ENCODE results near the gene PPFIA1.

The PPFIA1 gene

DNA sequence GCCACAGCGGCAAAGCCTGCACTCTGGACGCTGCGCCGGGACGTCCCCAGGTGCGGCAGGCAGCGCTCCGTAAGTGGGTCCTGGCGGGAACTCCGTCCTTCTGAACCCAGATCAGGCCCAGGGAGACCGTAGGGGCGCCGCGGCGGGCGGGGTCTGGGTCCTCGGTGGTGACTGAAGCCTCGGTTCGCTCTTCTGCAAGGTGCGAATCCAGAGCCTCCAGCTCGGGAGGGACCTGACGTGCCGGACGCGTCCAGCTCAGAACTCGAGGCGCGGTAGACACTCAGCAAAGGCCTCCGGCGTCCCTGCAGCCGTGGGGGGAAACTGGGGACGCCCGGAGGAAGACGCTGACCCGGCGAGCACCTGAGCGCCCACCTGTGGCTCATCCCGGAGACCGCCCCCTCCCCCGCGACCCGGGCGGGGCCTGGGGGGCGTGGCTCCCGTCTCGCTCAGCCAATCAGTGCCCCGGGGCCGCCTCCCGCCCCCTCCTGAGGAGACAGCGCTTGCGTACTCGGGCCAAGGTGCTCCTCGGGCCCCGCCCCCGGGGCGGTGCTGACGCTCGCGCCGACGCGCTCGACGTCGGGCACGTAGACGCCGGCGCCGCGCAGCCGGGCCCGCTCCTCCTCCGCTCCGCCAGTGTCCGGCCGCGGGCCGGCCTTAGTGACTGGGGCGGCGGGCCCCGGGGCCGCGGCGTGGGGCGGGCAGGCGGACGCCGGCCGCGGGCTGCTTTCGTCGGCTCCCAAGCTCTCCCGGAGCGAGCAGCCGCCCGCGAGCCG is at the start of gene PPFIA1:
PPFIA1 (plus strand) TSS at position 587 of the 773 bp plus-strand sequence. CDS start 1,483 bp downstream, outside the sequence.
- DNase-seq (ENCODE audit: low read depth in 2 of 2): peak; percentile 91

DNA sequence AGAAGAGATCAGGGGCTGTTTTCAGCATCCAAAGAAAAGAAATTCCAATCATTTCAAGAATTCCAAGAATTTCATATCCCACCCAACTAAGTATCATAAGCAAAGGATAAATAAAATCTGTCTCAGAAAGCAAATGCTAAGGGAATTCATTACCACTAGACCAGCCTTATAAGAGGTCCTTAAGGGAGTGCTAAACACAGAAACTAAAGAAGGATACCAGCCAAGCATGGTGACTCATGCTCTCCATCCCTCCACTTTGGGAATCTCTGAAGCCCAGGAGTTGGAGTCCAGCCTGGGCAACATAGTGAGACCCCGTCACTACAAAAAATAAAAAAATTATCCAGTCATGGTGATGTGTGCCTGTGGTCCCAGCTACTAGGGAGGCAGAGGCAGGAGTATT is 49.6 kb upstream of the PPFIA1 start:
- DNase-seq (ENCODE audit: low read depth in 2 of 2): no peak

DNA sequence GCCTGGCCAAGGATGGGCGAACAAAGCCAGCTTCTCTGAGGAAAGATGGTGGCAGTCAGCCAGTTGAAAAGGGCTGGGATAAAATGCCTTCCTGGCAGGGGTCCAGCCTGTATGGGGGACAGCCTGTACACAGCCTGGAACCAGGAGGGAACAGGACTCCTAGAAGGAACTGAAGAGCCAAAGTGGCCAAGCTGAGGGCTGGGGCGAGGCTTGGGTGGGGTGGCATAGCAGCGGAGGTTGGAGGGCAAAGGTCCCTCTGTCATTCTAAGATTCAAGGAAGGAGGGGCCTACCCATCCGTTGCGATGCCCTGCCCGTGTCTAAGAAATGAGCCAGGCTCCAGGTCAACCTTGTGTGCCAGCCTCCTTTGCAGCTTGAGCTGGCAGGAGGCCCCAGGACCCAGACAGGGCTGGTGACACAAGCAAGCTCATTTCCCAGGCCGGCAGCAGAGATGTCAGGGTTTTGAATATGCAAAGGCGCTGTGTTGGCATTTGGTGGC is 44.8 kb upstream of the PPFIA1 start:
- DNase-seq (ENCODE audit: low read depth in 2 of 2): no peak

DNA sequence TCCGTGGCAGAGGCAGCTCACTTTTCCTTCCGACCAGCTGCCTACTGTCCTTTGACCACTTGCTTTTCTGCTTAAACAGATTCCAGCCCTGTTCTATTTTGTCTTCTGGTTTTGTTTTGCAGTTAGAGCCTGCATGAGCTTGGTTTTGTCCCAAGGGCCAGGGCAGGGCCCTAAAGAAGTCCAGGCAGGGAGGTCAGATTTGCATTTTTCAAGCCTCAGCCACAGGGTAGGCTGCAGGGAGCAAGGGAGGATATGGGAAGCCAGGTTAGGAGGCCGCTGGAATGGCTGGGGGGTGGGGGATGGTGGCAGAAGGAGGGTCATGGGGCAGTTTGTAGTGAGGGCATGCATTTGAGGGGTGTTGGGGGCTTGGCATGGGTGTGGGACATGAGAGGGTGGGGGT is 44.3 kb upstream of the PPFIA1 start:
- no peak for DNase-seq (ENCODE audit: low read depth in 2 of 2)

DNA sequence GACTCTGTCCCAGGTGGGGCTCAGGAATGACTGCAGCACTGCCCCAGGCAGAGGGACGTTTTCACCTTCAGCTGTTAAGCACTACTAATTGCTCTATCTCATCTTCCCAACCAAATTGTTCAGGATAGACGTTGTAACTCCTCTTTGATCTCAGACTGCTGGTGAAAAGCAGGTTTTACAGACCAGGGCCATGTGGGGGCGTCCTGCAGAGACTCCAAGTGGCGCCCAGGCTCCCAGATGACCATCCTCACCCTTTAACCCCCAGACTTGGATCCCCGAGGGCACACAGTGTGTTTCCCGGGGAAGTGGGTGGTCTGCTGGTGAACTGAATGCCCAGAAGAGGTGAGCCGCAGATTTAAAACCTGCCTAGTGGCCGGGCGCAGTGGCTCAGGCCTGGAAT is 43.5 kb upstream of the PPFIA1 start:
- DNase-seq (ENCODE audit: low read depth in 2 of 2): no peak

DNA sequence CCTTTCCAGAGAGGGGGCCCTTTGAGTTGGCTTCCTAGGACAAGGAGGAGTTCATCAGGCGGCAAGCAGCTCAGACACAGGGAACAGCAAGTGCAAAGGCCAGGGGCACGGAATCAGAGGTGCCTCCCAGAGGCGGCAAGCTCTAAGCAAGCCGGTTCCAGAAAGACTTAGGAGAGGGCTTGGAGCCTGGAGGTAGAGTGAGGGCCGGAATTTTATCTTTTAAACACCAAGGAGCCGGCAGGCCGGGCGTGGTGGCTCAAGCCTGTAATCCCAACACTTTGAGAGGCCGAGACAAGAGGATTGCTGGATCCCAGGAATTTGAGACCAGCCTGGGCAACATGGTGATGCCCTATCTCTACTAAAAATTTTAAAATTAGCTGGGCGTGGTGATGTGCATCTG is 40.8 kb upstream of the PPFIA1 start:
- DNase-seq (ENCODE audit: low read depth in 2 of 2): no peak

DNA sequence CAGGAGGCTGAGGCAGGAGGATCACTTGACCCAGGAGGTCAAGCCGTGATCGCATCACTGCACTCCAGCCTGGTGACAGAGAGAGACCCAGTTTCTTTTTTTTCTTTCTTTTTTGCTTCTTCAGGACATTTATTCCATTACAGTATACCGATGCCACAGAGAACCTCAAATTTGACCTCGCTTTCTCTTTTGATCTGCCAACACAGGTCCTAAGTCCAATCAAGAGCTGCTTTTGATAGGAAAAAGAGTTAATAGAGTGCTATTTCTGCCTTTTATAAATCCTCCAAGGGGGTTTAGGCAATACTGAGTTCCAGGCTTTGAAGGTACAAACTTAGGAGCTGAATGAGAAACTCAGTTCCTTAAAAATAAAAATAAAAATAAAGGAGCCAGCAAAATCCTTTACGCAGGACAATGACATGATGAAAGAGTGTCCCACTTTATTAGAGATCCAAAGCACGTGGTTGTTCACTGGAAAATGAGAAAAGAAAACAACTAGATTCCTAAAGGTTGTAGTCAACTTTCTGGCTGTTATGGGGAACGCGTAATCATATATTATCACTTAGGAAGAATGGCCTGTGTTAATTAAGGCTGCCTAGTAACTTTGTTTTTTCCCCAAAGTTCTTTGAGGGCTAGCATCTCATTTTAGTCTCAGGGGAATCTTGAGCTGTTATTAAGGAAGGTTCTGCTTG is 40.2 kb upstream of the PPFIA1 start:
- DNase-seq (ENCODE audit: low read depth in 2 of 2): no peak

DNA sequence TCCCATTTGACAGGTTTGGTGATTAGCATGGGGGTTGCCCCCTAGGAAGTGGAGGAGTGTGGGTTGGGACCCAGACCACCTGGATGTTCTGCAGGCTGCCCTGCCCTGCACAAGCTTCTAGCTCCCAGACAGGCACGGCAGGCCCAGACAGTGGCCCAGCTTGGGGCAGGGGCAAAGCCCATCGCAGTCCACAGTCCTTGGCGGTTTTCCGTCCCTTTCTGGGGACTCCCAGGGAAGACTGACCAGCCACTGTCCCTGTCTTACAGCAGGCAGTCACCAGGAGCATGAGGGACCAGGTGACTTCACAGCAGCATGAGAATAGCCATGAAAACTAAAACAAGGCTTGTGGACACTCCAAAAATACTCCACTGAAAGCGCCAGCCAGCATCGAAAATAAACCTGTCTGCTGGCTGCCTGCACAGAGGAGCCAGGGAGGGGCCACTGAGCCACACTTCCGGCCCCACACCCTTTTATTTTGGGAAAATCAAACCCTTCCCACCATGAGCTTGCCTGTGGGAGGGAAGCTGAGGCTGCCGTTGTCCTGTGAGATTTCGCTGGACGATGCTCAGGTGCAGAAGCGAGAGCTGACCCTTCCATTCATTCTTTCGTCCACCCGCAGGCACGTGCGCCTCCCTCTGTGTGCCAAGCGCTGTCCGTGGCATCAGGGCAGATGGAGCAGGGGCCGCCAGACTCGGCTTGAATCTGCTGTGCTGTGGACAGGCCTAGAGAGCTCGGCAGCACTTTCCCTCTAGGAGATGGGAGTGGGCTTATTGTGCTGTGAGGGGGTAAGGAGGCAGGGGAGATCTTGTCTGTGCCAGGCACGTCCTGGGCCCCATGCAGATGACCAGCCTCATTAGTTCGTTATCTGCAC is 39.4 kb upstream of the PPFIA1 start:
- no peak for DNase-seq (ENCODE audit: low read depth in 2 of 2)

DNA sequence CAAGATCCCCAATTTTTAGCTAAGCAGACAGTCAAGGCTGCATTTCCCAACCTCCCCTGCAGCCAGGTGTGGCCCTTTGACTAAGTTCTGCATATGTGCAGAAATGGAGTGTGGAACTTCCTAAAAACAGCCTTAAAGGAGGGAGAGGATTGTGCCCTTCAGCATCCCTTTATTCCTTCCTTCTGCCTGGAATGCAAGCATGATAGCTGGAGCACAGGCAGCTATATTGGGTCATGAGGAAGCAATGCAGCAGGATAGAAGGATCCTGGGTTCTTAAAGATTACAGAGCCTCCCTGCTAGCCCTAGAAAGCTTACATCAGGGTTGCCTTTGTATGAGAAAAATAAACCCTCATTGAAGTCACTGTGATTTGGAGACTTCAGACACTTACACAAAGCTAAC is 37.5 kb upstream of the PPFIA1 start:
- no peak for DNase-seq (ENCODE audit: low read depth in 2 of 2)

DNA sequence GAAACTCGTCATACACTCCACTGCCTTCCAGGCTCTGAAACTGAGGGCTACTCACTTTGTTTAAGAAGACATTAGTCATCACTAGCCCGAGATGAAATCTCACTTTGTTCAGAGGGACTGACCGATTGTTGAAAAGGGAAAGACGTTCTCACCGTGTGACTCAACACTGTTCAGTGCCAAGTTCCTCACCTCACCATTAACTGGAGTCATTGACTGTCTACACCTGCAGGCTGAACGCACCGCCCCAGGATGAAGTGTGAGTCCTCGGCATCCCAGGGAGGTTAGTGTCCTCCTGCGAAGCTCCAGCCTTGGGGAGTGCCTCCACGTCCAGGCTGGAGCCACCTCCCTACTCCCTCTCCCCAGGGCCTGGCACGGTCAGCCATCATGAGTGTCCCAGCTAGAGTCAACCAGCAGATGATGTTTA is 37.0 kb upstream of the PPFIA1 start:
- no peak for DNase-seq (ENCODE audit: low read depth in 2 of 2)

DNA sequence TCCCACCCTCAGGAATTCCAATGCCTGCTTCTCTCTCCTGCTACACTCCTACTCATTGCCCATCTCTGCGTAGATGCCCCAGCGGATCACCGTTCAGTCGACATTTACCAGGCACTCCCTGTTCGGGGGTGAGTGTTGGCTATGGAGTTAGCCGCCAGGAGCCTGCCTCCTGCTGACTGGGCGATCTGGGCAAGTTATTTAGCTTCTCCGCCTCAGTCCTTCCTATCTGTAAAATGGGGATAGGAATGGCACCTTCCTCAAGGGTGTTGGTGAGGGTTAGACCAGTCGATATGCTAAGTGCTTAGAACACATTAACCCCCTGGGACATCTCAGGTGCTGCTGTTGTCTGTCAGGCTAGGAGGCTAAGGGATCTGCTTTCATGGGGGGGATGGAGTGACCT is 36.5 kb upstream of the PPFIA1 start:
- no peak for DNase-seq (ENCODE audit: low read depth in 2 of 2)

DNA sequence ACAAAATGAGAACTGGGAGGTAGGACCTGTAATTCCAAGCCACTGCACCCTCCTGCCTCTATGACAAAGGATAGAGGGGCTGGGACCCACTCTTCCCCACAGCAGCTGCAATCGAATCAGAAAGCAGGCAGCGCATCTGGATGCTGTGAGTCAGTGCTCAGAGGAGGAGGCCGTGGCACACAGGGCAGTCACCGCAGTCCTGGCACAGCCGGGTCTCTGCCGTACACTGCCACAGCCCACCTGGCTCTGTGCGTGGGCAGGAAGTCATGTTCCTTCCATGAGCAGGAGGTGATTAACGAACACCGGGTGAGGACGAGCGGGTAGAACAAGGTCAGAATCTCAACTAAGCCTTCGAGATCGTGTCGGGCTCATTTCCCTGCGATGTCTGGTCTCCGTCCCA is 30.2 kb upstream of the PPFIA1 start:
- DNase-seq (ENCODE audit: low read depth in 2 of 2): no peak

DNA sequence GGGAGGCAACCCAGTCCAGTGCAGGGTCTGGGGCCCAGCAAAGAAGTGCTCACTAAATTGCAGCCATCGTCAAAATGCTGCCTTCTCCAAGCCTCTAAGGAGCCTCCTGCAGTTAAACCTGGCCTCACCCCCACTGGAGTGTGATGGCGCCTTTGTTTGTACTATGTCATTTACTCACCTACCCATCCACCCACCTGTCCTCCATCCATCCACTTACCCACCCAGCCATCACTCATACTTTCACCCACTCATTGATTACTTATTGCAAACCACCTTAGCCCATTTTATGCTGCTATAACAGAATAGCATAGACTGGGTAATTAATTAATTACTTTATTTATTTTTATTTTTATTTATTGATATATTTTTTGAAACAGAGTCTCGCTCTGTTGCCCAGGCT is 28.8 kb upstream of the PPFIA1 start:
- DNase-seq (ENCODE audit: low read depth in 2 of 2): no peak

DNA sequence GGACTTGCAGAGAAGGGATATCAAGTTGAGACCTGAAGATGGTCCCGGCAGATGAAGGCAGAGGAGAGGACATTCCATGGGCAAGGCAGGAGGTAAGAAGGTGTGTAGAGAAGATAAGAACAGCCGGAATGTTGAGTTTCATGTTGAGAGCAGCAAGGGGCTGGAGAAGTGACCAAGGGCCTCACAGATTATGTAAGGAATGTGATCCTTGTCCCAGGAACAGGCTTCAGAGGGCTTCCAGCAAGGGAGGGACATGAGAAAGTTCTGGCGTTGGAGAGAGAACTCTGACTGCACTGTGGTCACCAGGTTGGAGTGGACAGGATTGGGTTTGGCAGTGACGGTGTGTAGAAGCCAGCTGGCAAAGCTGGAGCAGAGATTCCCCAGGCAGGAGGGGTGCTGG is 27.6 kb upstream of the PPFIA1 start:
- DNase-seq (ENCODE audit: low read depth in 2 of 2): no peak

DNA sequence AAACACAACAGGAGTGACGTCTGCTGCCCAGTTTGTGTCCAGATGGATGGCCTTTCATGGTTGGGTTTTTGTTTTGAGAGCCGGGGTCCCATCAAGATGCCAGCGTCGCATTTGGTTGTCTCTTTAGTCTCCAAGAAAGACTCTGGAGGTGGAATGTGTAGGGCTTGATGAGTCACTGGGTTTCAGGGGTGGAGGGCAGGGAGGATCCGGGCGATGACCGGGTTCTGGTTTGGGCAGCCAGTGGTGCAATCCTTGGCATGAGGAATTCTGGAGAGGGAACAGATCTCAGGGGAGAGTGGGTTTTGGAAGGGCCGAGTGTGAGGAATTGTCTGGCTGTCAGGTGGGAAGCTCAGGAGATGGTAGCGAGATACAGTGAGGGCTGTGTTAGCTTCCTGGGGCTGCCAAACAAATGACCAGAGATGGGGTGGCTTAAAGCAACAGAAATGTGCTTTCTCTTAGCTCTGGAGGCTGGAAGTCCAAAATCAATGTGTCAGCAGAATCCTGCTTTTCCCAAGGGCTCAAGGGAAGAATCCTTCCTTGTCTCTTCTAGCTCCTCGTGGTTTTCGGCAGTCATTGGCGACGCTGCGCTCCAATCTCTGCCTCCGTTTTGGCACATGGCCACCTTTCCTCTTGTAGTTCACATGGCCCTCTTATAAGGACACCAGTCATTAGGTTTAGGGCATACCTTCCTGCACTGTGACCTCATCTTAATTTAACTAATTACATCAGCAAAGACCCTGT is 26.4 kb upstream of the PPFIA1 start:
- DNase-seq (ENCODE audit: low read depth in 2 of 2): no peak

DNA sequence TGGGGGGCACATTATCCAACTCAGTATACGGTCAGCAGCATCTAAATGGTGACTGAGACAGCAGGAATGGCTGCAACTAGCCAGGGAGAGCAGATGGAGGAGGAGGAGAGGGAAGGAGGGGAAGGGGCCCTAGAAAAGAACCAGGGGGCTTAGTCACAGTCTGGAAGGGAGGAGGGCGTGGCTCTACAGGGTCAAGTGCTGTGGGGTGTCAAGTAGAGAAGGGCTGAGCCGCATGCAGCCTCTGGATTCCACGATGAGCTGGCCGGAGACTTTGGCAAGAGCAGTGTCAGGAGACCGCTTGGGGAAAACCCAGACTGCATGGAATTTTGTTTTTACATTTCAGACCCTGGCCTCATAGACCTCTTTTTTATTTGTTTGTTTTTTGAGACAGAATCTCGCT is 25.8 kb upstream of the PPFIA1 start:
- DNase-seq (ENCODE audit: low read depth in 2 of 2): no peak

DNA sequence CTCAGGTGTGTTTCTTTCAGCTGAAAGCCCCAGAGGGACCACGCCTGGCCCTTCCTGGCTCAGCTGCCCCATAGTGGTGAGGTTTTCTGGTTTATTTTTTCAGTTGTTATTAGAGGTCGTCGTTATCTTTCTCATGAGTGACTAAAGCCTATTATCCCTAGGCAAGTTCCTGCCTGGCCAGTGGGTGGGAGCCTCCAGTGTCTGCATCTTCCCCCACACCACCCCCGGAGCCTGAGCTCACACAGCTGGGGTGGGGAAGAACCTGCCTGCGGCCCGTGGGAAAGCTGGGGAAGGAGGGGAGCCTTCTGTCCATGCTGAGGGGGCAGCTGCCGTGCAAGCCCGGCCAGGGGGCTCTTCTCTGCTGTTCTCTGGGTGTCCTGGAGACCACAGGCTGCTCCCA is 24.3 kb upstream of the PPFIA1 start:
- DNase-seq (ENCODE audit: low read depth in 2 of 2): no peak

DNA sequence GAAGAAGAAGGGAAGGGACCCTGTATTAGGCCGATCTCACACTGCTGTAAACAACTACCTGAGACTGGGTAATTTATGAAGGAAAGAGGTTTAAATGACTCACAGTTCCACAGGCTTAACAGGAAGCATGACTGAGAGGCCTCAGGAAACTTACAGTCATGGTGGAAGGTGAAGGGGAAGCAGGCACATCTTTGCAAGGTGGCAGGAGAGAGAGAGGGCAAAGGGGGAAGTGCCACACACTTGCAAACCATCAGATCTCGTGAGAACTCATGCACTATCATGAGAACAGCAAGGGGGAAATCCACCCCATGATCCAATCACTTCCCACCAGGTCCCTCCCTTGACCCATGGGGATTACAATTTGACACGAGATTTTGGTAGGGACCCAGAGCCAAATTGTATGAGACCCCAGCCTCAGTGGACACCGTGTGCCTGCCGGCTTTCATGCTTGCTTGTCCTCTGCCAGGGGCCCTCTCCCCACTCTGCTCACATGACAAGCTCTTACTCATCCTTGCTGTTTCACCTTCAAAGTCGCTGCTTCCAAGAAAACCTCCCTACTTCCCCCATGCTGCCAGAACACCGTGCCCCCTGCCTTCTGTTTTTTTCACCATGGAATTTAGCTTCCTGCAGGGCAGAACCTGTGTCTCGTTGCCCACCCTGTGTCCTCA is 23.3 kb upstream of the PPFIA1 start:
- no peak for DNase-seq (ENCODE audit: low read depth in 2 of 2)

DNA sequence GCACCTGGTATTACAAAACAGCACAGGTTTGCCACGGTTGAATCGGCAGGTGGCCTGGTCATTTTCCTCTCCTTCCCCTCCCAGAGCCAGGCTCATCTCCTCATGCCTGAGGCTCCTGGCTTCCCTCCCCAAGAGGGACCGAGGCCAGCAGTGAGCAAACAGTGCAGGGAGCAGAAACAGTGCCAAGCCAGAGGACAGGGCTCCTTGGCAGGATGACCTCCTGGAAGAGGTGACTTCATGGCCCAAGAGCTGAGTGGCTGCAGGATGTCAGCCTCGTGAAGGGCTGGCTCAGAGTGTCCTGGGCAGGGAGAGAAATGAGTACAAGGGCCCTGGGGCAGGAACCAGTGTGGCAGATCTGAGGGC is 22.8 kb upstream of the PPFIA1 start:
- no peak for DNase-seq (ENCODE audit: low read depth in 2 of 2)

DNA sequence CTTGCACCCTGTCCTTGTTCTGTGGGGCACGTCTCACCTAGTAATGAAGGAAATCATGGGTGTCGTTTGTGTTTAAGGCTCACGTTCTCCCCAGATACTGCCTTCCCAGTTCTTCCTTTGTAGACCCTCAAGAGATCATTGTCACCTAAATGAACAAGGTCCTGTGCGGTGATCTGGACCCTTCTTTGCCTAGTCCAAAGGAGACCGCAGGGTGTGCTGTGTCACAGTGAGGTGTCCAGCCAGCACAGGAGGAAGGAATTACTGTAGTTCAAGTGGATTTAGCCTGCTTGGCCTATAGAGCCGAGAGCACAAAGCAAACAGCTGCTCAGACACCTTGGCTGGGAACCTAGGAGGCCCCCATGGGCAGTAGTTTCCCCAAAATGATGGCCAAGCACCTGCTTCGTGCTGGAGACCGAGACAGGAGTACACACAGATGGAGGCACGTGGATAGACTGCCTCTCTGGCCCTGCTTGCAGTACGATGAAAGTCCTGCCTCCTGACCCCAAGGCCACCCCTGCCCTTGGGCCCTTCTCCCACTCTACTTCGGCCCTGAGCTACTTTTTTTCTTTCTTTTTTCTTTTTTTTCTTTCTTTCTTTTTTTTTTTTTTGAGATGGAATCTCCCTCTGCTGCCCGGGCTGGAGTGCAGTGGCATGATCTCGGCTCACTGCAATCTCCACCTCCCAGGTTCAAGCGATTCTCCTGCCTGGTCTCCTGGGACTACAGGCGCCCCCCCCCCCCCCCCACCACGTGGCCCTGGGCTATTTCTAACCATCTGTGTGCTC is 19.4 kb upstream of the PPFIA1 start:
- no peak for DNase-seq (ENCODE audit: low read depth in 2 of 2)

Measured in stimulated activated CD8-positive, alpha-beta memory T cell treated with anti-CD3 and anti-CD28 coated beads, Interleukin-15, amount 100 ng/mL, for 48 hours (primary cell).